ENCODE data around the gene KATNB1. TPM values are rescaled to one million over a fixed set of nuclear protein-coding genes. Genes with fewer than 3 reads are reported as not detected.

Gene KATNB1
- total and polyA plus RNA-seq, 2 of the 8 experiments (the other 6 are each of a cell fraction or from before 2014, with no cell fraction given), result 50.2 to 60.4 TPM

DNA sequence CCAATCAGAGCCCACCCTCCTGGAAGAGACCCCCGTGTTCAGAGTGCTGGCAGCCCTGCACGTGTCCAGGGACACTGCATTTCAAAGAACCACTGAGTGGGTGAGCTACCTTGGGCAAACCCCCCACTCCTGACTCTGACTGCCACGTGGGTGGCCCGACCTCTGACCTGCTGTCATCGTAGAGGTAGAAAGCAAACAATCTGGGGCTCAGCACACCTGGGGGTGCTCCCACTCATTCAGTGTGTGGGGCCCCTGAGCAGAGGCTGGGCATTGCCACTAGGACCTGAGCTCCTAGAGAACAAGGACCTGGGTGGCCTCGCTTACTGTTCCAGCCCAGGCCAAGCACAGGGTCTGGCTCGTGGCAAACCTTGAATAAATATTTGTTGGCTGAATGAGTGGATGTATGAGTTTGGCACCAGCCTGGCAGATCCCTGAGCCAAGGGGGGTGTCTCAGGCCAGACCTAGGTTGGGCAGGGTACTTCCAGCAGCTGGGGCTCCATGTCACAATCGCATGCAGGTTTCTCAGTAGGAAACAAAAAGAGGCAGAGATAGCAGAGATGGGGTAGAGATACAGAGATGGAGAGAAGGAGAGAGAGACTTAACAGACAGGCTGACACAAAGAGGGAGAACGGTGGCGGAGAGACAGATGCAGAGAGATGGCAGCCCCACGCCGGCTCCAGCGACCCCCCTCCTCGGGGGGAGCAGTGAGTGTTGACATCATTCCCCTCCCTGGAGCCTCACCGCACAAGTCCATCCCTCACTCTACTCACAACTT is 46.4 kb upstream of the KATNB1 start:
- Histone ChIP-seq H3K23ac (ENCODE audit: insufficient read length) (no peak overlapping the region), H3K4me1 (replicated peaks in 1 of 4; ENCODE audit: control insufficient read depth in 3 of 4, insufficient read depth in 4 of 4, low read length in 3 of 4) (peaks cover 0 to 7% (median under 1%) of the 10 kb centered on the region in 4 experiments; a peak in 1 of 7 replicates), H4K91ac (replicated peaks; ENCODE audit: insufficient read length, low read length) (no peak overlapping the region), H2AFZ (ENCODE audit: low read length) (no peak overlapping the region), H3K14ac (ENCODE audit: insufficient read length) (no peak overlapping the region), H4K8ac (ENCODE audit: extremely low read depth, insufficient read depth, low read length) (no peak overlapping the region; the same call in 1 of the 2 replicates), H3K36me3 (ENCODE audit: control insufficient read depth in 2 of 4, insufficient read depth in 4 of 4, low read length in 3 of 4) (no peaks in the 10 kb centered on the region), H2BK15ac (ENCODE audit: low read length) (no peak overlapping the region), H3K27me3 (replicated peaks in 1 of 4; ENCODE audit: control insufficient read depth in 3 of 4, extremely low read depth in 1 of 4, insufficient read depth in 3 of 4, low read length in 3 of 4) (no peaks in the 10 kb centered on the region), H3K9ac (replicated peaks in 1 of 4; ENCODE audit: extremely low read depth in 1 of 4, low read depth in 3 of 4, low read length in 3 of 4) (no peak overlapping the region), H2BK12ac (ENCODE audit: low read depth, low read length) (no peak overlapping the region), H2BK5ac (ENCODE audit: low read depth, low read length) (no peak overlapping the region), H3K9me3 (ENCODE audit: insufficient read depth in 2 of 2, low read depth in 1 of 2, low read length in 1 of 2) (no peaks in the 10 kb centered on the region), H3K27ac (ENCODE audit: low read depth, low read length) (no peak overlapping the region), H2BK120ac (replicated peaks; ENCODE audit: low read depth, low read length) (no peak overlapping the region), H3K79me2 (ENCODE audit: control insufficient read depth in 1 of 2, insufficient read depth in 2 of 2, low read length in 2 of 2) (no peaks in the 10 kb centered on the region), H3K4me2 (ENCODE audit: insufficient read depth in 1 of 2, low read depth in 2 of 2, low read length in 2 of 2) (no peak overlapping the region), H3K4me3 (ENCODE audit: extremely low read depth in 1 of 4, insufficient read depth in 2 of 4, low read depth in 3 of 4, low read length in 4 of 4) (no peak overlapping the region), H2BK20ac (ENCODE audit: low read length) (no peak overlapping the region), H3K56ac (replicated peaks; ENCODE audit: insufficient read length, low read depth, low read length) (no peak overlapping the region), H4K5ac (ENCODE audit: insufficient read length, low read depth, low read length) (no peak overlapping the region), H2AK5ac (ENCODE audit: low read depth, low read length) (no peak overlapping the region), H3K23me2 (ENCODE audit: low read depth, low read length) (no peaks in the 10 kb centered on the region), H3K79me1 (ENCODE audit: low read depth, low read length) (no peaks in the 10 kb centered on the region), H3K4ac (replicated peaks; ENCODE audit: insufficient read length, low read depth, low read length) (no peak overlapping the region), H3K18ac (ENCODE audit: extremely low read depth, low read length) (peak overlapping the region; percentile 32; the same call in 1 of the 2 replicates), H4K20me1 (replicated peaks in 1 of 2; ENCODE audit: control insufficient read depth in 1 of 2, insufficient read depth in 2 of 2, low read length in 2 of 2) (no peaks in the 10 kb centered on the region)
- POLR2A ChIA-PET (ENCODE audit: partially characterized antibody), result interaction anchor here (1.0 to 2.1 kb wide), 3 partner anchors 12 to 45 kb away, joined by 4 to 6 read pairs (median 5); no protein-coding TSS in a partner anchor
- FAIRE-seq, result no peak
- DNase-seq (ENCODE audit: low read depth in 1 of 2, low spot score in 2 of 2), result no peak
- WGBS, 2 experiments (ENCODE audit: extremely low coverage in 1 of 2, insufficient coverage in 1 of 2, insufficient read length in 1 of 2, insufficient replicate concordance in 2 of 2, low coverage in 1 of 2, low lambda C conversion rate in 2 of 2, missing lambda C conversion rate in 1 of 2), result 88% methylated on average over 15 of the region's 15 CpGs; no CpG with 5 or more reads in 1 of the 2 experiments
- CTCF ChIA-PET (ENCODE audit: partially characterized antibody), result interaction anchor here (0.8 to 1.7 kb wide), 4 partner anchors 14 to 113 kb away, joined by 3 to 6 read pairs (median 4); no protein-coding TSS in a partner anchor
- no peak for TF ChIP-seq HDAC6 (IDR thresholded peaks at IDR 0.05; ENCODE audit: low read depth, low read length)
- TF ChIP-seq, protein P1, sequence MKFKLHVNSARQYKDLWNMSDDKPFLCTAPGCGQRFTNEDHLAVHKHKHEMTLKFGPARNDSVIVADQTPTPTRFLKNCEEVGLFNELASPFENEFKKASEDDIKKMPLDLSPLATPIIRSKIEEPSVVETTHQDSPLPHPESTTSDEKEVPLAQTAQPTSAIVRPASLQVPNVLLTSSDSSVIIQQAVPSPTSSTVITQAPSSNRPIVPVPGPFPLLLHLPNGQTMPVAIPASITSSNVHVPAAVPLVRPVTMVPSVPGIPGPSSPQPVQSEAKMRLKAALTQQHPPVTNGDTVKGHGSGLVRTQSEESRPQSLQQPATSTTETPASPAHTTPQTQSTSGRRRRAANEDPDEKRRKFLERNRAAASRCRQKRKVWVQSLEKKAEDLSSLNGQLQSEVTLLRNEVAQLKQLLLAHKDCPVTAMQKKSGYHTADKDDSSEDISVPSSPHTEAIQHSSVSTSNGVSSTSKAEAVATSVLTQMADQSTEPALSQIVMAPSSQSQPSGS (IDR thresholded peaks at IDR 0.05; ENCODE audit: low read length), result no peak
- no peak for TF ChIP-seq SIX5 (IDR thresholded peaks at IDR 0.05; ENCODE audit: low read depth, low read length)
- no peak for TF ChIP-seq CBX8 (IDR thresholded peaks at IDR 0.05; ENCODE audit: borderline replicate concordance, low read depth, low read length)
- TF ChIP-seq CEBPB (IDR thresholded peaks at IDR 0.05; ENCODE audit: low read depth, low read length), result no peak
- TF ChIP-seq NANOG (IDR thresholded peaks at IDR 0.05; ENCODE audit: insufficient read depth, low read depth, low read length, poor library complexity, severe bottlenecking), result no peak
- TF ChIP-seq MAFK (IDR thresholded peaks at IDR 0.05; ENCODE audit: low read depth, low read length), result no peak
- TF ChIP-seq SAP30 (IDR thresholded peaks at IDR 0.05; ENCODE audit: insufficient read depth, insufficient replicate concordance, low read length), result no peak
- no peak for TF ChIP-seq EZH2 (IDR thresholded peaks at IDR 0.05; ENCODE audit: low read depth, low read length, severe bottlenecking)
- TF ChIP-seq FOSL1 (IDR thresholded peaks at IDR 0.05; ENCODE audit: insufficient read depth, low read depth, low read length), result no peak

Data from H1 (cell line).